IPS-11a (cell line): ENCODE data around the gene GDAP1L1.

Source experiments
- H3K4me3 ChIP-seq: one replicate; pipeline ENCODE4 v1.5.1; 2013; ENCODE audit warnings: low read depth, low read length, control low read depth

Gene GDAP1L1

DNA sequence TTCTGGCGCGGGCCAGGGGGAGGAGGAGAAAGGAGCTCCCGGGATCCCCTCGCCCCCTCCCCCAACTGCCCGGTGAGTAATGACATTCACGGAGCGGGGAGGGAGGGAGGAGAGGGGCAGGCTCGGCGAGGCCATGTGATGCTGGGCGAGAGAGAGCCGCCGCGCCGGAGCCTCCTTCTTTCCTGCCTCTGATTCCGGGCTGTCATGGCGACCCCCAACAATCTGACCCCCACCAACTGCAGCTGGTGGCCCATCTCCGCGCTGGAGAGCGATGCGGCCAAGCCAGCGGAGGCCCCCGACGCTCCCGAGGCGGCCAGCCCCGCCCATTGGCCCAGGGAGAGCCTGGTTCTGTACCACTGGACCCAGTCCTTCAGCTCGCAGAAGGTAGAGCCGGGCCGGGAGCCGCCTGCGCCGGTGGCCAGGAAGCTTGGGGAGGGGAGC, at the start of gene GDAP1L1:
TSS of gene GDAP1L1 (plus strand) at position 178 of the 441 bp plus-strand sequence. CDS start at position 205, 27 bp downstream.
- peak within 1 kb of the TSS; percentile 67 for H3K4me3 ChIP-seq

DNA sequence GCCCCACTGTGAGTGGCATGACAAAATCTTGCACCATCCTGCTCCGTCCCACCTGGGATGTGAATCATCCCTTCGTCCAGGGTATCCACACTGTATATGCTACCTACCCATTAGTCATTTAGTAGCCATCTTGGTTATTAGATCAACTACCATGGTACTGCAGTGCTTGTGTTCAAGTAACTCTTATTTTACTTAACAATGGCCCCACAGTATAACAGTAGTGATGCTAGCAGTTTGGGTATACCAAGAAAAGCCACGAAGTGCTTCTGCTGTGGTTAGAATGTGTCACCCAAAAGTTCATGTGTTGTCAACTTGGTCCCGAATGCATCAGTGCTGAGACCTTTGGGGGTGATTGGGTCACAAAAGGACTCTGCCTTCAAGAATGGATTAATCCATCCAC, 48.2 kb upstream of the GDAP1L1 start:
- no peak overlapping the region for H3K4me3 ChIP-seq

DNA sequence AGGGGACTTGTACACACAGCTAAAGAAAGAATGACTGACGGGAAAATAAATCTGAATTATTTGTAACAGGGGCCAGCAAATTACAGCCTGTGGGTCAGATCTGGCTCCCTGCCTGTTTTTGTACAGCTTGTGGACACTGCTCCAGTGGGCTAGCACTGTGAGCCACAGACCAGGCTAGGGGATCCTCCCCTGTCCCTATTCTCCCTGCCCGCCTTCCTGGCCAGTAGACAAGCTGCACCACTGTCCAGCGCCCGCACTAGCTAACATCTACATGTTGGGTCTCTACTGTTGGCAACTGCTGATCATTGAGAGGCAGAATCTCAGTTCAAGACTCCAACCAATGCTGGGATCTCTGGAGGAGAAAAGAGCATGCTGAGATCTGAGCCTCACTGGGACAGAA, 47.2 kb upstream of the GDAP1L1 start:
- H3K4me3 ChIP-seq, result no peak overlapping the region

DNA sequence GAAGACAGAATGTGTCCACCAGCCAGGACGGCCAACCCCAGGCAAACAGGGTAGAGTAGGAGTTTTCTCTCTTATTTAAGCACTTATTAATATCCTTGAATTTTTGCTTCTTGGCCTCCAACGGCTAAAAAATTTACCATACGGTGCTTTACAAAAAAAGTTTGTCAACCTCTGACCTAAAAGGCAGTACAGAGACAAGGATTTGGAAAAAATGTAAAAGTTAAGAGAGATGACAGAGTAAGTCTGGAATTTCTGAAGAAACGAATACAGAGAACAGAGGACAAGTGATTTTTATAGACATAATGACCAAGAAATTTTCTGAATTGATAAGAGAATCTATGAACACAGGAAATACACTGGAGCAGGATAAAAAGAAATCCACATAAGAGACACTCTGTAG, 46.7 kb upstream of the GDAP1L1 start:
- no peak overlapping the region for H3K4me3 ChIP-seq

DNA sequence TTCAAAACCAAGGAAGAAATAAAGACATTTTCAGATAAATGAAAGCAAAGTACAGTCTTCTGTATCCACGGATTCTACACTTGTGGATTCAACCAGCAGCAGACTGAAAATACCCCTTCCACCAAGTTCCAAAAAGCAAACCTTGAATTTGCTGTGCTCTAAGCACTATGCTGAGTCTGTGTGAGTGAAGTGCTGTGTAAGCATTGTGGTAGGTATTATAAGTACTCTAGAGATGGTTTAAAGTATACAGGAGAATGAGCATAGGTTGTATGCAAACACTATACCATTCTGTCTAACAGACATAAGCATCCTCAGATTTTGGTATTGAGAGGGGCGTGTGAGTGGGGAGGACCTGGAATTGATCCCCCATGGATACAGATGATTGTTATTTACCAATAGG, 46.1 kb upstream of the GDAP1L1 start:
- no peak overlapping the region for H3K4me3 ChIP-seq

DNA sequence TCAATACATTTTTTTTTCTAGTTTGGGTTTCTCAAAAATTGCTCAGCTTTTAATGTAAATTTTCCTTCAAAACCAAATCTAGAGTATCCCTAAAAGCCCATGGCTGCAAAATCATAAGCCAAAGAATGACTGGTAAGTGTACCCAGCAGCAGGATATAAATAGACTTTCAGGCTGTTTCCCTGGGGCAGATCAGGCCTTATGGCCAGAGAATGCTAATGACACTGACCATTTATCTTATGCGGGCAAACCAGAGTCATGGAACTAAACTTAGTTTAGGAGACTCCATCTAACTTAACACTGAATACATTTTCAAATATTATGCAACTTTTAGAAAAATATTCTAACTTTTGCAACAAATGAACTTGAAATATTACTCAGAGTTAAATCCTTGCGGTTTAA, 43.9 kb upstream of the GDAP1L1 start:
- no peak overlapping the region for H3K4me3 ChIP-seq

DNA sequence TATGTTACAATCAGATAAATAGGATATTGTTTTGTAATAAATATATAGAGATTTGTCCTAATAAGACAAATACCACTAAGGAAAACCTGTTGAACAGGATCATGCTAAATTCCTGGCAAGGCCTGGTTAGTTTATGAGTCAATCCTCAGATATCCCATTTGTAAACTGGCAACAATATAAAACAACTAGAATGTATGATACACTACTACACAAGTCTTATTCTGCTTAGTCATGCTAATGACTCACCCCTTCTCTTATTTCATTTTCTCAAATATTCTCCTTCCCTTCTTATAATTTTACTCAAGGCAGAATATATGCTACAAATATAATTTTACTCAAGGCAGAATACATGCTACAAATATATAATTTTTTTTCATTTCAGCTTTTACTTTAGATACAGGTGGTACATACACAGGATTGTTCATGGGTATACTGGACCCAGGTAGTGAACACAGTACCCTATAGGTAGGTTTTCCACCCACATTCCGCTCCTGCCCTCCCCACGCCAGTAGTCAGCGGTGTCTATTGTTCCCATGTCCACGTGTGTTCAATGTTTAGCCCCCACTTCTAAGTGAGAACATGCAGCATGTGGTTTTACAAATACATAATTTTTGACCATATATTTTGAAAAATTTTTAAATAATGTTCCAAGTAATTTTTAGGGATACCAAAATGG, 42.8 kb upstream of the GDAP1L1 start:
- H3K4me3 ChIP-seq, result no peak overlapping the region

DNA sequence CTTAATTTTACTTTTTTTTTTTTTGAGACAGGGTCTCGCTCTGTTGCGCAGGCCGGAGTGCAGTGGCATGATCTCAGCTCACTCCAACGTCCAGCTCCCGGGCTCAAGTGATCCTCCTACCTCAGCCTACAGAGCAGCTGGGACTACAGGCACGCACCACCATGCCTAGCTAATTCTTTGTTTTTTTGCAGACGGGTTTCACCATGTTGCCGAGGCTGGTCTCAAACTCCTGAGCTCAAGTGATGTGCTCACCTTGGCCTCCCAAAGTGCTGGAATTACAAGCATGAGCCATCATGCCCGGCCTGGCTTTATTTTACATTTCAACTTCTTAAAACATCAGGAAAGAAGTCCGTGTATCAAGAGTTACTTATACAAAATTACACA, 42.3 kb upstream of the GDAP1L1 start:
- no peak overlapping the region for H3K4me3 ChIP-seq

DNA sequence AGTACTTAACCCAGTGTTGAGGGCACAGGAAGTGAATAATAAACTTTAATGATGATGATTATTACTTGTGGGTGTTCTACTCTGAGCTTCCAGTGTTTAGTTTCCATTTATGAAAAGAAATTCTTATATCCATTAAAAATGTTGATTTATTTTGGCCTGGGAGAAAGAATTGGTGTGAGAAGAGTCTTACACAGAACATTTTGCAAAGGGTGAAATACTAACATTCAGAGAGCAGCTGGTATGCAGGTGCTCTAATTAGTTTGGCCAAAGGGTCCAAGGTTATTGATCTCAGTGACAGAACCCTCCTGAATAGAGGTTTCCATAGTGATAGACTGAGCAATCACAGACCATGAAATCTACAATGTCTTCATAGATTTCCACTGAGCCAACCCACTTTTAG, 41.0 kb upstream of the GDAP1L1 start:
- no peak overlapping the region for H3K4me3 ChIP-seq

DNA sequence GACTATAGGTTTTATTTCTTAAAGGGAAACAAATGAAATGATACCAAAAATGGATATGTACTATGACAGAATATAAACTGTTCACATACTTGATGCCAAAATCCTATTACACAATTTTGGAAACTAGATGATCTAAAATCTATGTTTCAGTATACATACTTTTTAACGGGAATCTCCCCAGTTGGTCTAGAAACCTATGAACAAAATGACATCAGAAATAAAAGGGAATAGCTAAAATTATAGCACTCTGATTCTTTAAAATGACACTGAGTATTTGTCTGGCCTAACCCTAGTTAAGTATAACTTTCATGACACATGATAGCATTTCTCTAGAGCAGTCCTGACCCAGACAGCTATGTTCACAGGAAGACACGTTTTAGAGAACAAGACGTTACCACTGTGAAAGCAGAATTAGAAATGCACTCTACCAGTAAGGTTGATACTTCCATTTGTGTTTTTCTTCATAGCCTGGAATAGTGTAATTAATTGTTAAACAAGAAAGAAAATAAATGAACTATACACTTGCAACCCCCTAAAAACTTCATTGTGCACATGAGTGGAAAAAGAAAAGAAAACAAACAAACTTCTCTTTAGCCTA, 39.9 kb upstream of the GDAP1L1 start:
- H3K4me3 ChIP-seq, result no peak overlapping the region

DNA sequence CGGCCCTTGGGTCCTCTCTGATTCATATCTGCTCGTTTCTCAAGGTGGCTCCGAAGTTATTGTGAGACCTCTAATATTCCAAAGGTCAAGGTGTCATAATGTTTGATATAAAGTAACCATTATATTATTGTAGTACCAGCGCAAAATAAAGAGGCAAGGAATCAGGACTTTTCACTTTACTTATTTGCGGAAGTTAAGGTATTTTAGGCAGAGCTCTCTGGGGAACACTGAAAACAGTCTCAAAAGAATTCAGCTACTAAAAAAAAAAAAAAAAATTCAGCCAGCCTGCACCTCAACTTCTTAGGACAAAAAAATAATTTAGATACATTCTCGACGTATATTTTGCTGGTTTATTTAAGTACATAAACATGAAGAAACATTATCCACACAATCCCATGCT, 38.9 kb upstream of the GDAP1L1 start:
- H3K4me3 ChIP-seq, result no peak overlapping the region

DNA sequence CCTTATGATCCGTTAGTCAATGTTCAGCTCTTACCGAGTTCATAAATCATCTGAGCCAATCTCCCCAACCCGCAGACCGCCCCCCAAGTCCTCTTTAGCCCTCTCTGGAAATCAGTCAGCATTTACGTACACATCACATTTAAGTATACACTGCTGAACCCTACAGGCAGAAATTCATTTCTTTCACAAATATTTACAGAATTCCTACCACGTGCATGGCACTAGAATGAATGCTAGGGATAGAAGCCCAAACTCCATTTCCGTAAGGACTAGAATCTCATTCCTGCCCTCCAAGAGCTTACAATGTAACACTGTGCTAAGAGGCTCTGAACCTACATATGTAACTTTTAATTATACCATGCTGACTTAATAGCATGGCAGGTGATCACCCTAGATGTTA, 38.3 kb upstream of the GDAP1L1 start:
- peak overlapping the region; percentile 94 for H3K4me3 ChIP-seq

DNA sequence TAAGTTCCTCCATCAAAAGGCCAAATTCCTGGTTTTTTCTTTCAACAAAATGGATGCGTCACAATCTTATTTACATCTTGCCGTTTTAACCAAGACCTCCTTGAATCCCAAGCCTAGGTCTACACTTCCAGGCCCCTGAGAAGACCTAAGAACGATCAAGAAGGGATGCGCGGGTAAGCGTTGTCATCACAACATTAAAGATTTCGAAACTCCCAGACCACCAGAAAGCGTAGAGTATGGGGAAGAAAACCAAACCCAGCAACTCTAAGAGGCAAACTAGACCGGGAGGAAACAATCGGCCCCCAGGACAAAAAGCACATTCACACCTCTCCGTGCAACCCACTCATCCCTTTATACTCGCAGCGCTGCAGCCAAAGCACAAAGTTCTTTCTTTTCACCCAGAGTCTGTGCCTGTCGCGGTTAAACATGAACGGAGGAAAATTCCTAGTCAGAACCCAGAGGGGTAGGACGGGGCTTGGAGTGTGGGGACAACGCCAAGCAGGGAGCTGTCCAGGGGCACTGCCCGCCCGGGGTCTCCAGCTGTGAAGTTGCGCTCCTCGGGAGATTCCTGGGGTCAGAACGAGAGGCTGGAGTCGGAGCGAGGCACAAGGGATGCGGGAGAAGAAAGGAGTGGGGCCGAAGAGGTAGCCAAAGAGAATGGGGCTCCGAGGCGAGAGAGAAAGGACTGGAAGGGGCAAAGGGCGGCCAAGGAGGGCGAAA, 37.3 kb upstream of the GDAP1L1 start:
- peak overlapping the region; percentile 94 for H3K4me3 ChIP-seq

DNA sequence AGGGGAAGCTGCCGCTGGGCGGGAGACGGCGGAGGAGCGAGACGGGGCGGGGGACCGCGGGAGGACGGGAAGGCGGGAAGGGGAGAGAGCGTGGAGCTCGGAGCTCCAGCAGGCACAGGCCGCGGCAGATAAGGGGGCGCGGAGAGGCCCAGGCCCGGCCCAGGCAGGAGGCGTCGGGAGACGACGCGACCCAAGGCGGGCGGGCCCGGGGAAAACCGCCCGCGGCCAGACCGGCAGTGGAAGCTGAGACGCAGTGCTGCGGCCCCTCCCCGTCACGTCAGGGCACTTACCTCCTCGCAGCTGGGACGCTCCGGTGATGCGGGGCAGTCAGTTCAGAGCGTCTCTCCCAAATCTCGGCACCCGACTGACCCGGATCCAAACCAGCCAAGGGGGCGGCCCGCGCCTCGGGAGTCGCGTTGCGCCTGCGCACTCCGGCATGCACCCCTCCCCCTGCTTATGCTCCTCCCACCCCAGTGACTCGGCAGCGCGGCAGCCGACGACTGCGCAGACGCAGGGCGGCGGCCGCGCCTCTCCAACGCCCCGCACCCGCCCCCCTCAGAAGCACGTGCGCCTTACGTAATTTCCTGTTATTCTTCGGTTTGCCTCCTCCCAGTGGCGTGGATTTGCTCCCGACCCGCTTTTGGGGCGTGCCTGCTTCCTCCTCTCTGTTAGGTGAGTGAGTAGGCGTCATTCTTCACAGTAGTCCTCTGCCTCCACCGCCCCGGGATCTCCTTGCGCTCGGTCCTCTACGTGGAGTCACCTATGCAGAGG, 36.5 kb upstream of the GDAP1L1 start, which contains the start of gene OSER1:
TSS of gene OSER1 (minus strand) at position 366 of the 771 bp plus-strand sequence. CDS start 3,814 bp downstream, outside the sequence.
- peak within 1 kb of the TSS; percentile 94 for H3K4me3 ChIP-seq

DNA sequence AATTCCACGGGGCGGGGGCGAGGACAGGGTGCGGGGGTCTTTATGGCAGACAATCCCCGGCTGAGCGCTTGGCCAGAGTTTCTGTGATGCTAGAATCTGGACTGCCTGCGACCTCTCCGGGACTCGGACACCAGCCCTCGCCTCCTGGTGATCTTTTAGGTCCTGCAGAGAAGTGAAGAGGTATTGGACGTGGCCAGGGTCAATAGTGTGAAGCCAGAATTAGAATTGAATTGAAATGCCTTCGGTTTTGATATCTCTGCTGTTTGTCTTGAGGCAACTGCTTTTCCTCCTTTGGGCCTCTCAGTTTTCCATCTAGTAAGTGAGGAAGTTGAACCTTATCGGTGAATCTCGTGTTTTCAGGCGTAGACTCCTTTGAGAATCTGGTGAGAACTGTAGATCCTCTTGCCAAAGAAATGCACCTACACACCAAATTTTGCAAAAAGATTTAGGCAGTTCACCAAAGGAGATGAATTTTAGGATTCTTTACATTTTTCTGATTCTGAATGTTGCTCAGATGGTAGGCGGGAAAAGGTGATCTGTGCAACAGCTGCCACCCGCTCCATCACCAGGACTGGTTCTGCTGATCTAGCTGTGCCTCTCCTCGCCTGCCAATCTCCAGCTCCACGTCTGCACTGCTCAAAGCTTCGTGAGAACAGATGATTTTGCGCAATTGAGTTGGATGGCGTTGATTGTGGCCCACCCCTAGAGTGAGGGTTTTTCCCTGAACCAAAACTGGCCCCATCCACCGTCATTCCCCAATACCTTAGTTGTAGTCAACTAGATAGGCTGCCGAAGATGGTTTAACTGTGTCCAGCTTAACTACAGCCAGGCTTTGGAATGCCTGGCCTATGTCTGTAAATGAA, 35.7 kb upstream of the GDAP1L1 start:
- H3K4me3 ChIP-seq, result peak overlapping the region; percentile 84

DNA sequence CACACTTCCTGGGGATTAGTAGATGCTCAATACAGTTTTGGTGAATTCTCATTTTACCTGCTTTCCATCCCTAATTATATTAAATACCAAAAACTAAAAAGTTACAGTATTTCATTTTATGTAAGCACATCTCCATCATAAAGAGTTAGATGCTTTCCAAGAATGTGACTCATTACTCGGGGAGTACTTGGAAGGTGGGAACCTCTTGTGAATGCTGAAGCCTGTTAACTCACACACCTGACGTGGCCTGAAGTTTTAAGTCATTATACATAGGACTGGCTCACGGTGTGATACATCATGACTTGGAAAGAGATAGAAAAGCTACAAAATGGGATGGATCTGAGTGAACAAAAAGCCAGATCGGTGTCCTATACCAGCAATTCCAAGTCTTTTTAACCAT, 34.3 kb upstream of the GDAP1L1 start:
- no peak overlapping the region for H3K4me3 ChIP-seq

DNA sequence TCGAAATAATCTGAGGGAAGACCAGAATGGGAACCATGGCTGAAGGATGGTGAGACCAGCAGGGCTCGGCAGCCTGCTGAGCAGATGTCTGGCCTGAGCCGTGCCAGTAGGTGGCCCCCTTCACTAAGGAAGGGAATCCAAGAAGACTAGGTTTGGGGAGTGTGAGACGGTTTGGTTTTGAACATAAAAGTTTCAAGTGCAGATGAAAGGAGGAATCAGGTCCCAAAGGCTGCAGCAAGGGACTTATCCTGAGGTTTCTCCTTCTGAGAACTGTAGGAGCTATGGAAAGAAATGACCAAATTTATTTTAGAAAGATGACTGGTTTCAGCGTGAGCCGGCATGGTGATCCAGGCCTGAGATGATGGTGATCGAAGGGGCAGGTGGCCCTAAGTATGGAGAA, 32.0 kb upstream of the GDAP1L1 start:
- H3K4me3 ChIP-seq, result no peak overlapping the region

DNA sequence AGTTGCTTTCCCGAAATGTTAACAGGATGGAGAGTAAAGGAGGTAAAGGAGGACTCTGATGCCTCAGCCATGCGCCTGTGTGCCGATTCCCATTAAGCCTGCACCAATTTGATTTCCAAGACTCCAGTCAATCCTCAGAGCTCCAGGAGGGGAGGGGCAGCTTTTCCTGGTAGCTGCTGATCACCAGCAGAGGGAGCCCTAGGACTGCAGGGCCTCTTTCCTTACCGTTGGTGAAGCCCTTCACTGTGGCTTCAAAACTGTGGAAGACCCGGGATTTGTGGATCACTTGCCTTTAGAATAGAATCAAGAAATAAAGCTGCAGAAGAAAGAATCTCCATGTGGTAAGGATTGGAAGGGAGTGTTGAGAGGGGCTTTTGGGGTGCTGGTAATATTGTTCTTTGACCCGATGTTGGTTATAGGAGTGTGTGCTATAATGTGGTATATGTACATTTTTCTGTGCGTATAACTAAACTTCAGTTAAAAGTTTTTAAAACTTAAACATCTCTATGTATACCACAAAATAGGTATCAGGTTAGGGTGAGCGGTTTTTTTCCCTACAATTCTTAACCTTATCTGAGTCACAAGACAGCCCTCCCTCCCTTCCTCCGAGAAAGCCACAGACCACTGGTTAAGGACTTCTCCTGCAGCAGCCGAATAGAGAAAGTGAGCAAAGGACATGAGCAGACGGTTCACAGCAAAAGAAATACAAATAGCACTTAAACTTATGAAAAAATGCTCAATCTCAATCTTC, 29.6 kb upstream of the GDAP1L1 start:
- H3K4me3 ChIP-seq, result no peak overlapping the region

DNA sequence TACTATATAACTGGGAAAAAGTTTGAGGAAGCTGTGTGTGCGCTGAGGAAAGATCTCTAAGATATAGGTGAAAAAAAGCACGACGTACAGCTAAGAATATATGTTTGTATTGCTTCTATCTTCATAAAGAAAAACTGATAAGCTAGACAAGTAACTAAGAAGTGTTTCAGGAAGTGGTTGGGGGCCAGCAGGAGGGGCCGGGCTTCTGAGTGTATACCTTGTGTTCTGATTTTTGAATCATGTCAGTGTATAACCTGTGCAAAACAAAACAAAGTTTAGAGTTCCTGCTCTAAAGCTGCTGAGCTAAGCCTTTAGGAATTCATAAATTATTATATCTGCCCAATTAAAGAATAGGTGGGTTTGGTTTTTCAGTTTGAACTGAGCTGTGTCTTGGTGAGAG, 28.7 kb upstream of the GDAP1L1 start:
- no peak overlapping the region for H3K4me3 ChIP-seq
